Jurkat, Clone E6-1 (cell line): Measurements from ENCODE around the gene GMPR2.
"Not testable (repeated sequence)": the region's sequence is repeated elsewhere in the genome, so short reads cannot be mapped to it uniquely, and the experiment has no call there.

ENCODE experiments used
- DNase-seq: peaks from one replicate; pipeline ENCODE4 v3.0.0-alpha.2; 2011; ENCODE audit warnings: low read depth, low spot score
- H3K4me3 ChIP-seq: 2 replicates; pipeline ENCODE4 v1.5.1; 2011; ENCODE audit warnings: mild to moderate bottlenecking, low read length, control low read depth, moderate library complexity

Gene GMPR2

GRCh38 chr14:24197056-24197450, 35.7 kb upstream of the GMPR2 start:
- H3K4me3 ChIP-seq: no peak overlapping the region
- no peak for DNase-seq

GRCh38 chr14:24198814-24199524, 33.8 kb upstream of the GMPR2 start:
- DNase-seq: no peak
- H3K4me3 ChIP-seq: no peak overlapping the region

GRCh38 chr14:24202538-24202937, 30.2 kb upstream of the GMPR2 start:
- DNase-seq, H3K4me3 ChIP-seq: not testable (repeated sequence)

GRCh38 chr14:24203249-24203886, 29.4 kb upstream of the GMPR2 start:
- H3K4me3 ChIP-seq, DNase-seq: not testable (repeated sequence)

- H3K4me3 ChIP-seq: no peak overlapping the region
- DNase-seq: no peak
These were observed 28.3 kb upstream of the GMPR2 start for GRCh38 chr14:24204163-24205146.

GRCh38 chr14:24206260-24207103, 26.2 kb upstream of the GMPR2 start:
- no peak overlapping the region for H3K4me3 ChIP-seq
- DNase-seq: no peak

- peak; percentile 37 for DNase-seq
- H3K4me3 ChIP-seq: no peak overlapping the region
These were observed 25.6 kb upstream of the GMPR2 start for GRCh38 chr14:24207104-24207551.

GRCh38 chr14:24207625-24208024, 25.1 kb upstream of the GMPR2 start:
- no peak overlapping the region for H3K4me3 ChIP-seq
- no peak for DNase-seq

GRCh38 chr14:24211311-24211710, 21.4 kb upstream of the GMPR2 start:
- no peak for DNase-seq

GRCh38 chr14:24212924-24213865, 19.5 kb upstream of the GMPR2 start, which contains the start of gene CHMP4A:
Gene CHMP4A (minus strand): TSS chr14:24213488. CDS start chr14:24213439, 49 bp downstream.
- DNase-seq: peak; percentile 96
- H3K4me3 ChIP-seq: peak within 1 kb of the TSS; percentile 85

More at GRCh38 chr14:24211311-24211710, 21.4 kb upstream of the GMPR2 start:
- H3K4me3 ChIP-seq: no peak overlapping the region

- no peak for DNase-seq
- peak overlapping the region; percentile 85 for H3K4me3 ChIP-seq
These were observed 18.7 kb upstream of the GMPR2 start for GRCh38 chr14:24213866-24214662.

GRCh38 chr14:24215495-24216344, 17.0 kb upstream of the GMPR2 start, which contains the start of gene MDP1:
Gene MDP1 (minus strand): TSS chr14:24216066. CDS start chr14:24215955, 111 bp downstream.
- peak within 1 kb of the TSS; percentile 95 for H3K4me3 ChIP-seq
- peak; percentile 94 for DNase-seq

- no peak for DNase-seq
- peak overlapping the region; percentile 95 for H3K4me3 ChIP-seq
These were observed 16.4 kb upstream of the GMPR2 start for GRCh38 chr14:24216345-24216699.

- not testable (repeated sequence) for DNase-seq, H3K4me3 ChIP-seq
These were observed 15.9 kb upstream of the GMPR2 start for GRCh38 chr14:24216876-24217275.

GRCh38 chr14:24219080-24219479, 13.6 kb upstream of the GMPR2 start:
- no peak for DNase-seq
- H3K4me3 ChIP-seq: no peak overlapping the region

GRCh38 chr14:24219521-24219920, 13.2 kb upstream of the GMPR2 start:
- H3K4me3 ChIP-seq: no peak overlapping the region
- DNase-seq: no peak
